Activated CD4-positive, CD25-positive, alpha-beta regulatory T cell treated with anti-CD3 and anti-CD28 coated beads, Interleukin-2, amount 50 U/mL, for 24 hours (primary cell): Measurements from ENCODE around the gene TSPYL1.

ENCODE experiments used
- ATAC-seq, 2 donors: fragments of 150-1000 bp; cut with Tn5 transposase; one replicate each; pipeline ENCODE4 v1.10.0; 2021; ENCODE audit warnings: mild to moderate bottlenecking in 1 of 2, moderate library complexity in 1 of 2

The TSPYL1 gene

DNA sequence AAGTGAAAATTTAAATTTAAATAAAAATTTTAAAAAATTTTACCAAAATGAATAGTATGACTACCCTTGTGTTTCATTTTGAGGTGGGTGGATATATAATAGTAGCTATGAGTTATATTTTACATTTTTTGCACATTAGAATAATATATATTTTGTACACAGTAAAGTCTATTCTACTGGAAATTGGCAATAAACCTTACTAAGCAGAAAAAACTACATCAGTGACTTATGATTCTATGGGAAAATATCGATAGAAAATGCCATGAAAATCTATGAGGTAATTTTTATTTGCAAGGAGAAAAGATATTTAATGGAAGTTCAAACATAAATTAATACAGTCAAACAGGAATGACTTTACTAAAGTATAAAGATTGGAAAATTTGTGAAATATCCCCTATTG lies 23.0 kb downstream of the TSPYL1 start:
- no peak for ATAC-seq

- ATAC-seq, result no peak
Observed at GRCh38 chr6:116255246-116255800, 24.4 kb downstream of the TSPYL1 start.

- ATAC-seq, result no peak
Observed at GRCh38 chr6:116254297-116255056, 25.3 kb downstream of the TSPYL1 start.

DNA sequence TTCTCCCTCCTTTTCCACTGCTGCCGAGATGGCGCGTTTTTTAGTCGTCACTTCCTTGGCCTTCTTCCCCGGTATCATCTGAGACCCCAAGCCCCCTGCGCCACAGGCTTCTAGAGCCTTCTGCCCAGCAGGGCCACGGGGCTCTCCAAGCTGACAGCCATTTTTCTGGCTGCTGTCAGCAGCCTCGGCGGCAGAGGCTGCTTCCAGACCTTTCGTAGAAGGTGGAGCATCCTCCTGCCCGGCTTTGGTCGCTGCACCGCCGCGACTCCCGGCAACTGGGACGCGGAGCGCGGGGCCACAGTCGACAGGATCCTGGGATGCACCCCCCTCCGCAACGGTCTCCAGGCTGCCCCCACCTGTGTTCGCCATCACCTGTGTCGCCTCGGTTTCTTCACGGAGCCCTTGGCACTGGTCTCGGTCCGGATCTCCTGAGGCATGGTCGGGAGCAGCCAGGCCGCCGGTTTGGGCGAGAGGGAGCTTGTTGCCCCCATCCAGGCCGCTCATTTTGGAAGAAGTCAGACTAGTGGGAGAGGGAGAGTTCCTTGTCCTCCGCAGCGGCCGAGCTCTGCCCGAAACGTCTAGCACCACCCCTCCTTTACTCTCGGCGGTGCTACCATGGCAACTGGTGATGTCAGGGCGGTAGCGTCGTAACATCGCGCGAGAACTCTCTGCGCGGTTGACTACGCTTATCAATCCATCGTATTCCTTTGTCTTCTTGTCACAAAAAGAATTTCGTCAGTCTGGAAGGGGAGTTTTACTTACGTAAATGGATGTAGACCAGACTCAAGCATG lies 26.0 kb downstream of the TSPYL1 start, which contains the start of gene TSPYL4:
TSPYL4 (minus strand) TSS at position 571 of the 792 bp plus-strand sequence; CDS start at position 504, 67 bp downstream.
- ATAC-seq, result peak; percentile 99

GRCh38 chr6:116253188-116253504 lies 26.6 kb downstream of the TSPYL1 start:
- no peak for ATAC-seq

DNA sequence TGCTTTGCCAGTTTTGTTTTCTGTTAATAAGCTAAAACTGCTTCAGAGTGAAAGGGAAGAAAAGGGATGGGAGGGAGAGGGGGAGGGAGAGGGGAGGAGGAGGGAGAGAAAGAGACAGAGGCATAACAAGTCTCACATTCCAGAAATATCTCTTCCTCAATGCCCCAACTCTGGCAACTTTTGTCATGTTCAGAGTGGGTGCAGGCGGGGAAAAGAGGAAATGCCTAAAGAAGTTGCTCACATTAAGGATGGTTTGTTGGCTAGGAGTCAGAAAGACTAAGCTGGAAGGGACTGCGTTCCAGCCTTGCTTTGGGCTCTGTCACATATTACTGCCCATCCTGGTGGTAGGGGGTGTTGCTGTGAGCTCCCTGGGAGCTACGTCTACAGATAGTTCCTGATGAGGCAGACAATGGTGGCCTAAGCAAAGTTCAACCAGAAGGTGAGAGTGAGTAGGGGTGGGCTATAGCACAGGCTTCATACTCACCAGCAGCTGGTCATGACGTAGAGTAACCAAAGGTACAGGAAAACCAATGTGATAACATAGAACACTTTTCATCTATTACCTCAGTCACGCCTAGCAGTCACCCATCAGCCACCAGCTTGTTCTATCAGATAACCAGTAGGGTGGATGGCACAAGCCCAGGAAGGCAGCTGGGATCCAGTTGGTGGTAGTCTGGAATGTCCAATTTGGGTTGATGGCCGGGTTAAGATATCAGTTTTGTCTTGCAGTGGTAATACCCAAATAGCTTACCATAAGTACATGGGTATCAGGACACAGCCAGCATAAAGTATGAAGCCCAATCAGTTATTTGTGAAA lies 28.0 kb downstream of the TSPYL1 start:
- no peak for ATAC-seq

DNA sequence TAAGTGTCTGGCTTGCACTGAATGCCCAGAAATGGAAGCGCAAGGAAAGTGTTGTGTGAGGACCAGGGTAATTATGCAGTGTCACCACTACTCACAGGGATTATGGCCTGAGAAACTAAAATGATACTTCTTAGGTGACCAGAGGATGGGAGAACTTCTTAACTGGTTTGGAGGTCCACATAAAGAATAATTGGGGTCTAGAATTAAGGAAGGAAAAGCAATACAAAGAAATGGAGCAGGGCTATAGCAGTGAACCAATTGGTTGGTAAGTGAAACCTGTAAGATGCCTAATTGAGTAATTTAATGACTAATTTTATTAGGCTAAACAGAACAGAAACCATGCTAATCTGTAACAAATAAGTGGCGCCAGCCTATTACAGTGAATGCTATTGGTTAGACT lies 31.2 kb downstream of the TSPYL1 start:
- peak in 1 of 2 donors; percentile 34 for ATAC-seq

GRCh38 chr6:116247285-116247684 lies 32.4 kb downstream of the TSPYL1 start:
- ATAC-seq, result no peak

DNA sequence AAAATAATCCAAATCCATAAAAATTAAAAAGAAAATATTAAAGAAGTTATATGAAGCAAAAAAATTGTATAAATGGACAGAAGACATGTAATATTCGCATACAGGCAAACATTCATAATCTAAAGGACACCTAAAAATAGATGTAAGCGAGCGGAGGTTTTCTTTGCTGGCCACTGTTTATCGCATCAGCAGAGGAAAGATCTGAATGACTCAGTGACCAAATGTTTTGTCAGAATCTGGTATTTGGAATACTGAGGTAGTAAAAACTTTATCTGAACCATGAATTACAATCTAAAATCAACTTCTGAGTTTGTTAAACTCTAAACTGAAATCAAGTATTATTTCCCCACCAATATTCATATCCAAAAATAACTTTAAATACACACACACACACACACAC lies 33.6 kb downstream of the TSPYL1 start:
- ATAC-seq, result no peak

GRCh38 chr6:116244284-116244683 lies 35.4 kb downstream of the TSPYL1 start:
- no peak for ATAC-seq

DNA sequence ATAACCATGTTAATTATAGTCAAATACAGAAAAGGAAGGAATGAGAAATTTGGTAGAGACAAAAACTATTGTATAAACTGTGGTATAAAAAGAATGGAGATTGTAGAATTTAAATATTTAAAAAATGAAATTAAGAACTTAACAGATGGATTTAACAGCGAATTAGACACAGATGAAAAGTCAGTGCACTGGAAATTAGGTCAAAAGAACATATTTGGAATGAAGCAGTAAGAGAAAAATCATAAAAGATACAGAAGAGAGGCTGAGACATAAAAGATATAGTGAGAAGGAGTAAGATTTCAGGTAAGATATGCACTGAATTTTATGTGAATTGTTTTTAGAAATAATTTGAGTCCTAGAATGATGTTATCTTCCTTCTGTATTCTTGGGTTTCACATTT lies 39.9 kb downstream of the TSPYL1 start:
- ATAC-seq, result no peak

GRCh38 chr6:116239256-116239655 lies 40.5 kb downstream of the TSPYL1 start:
- no peak for ATAC-seq

GRCh38 chr6:116238083-116238482 lies 41.6 kb downstream of the TSPYL1 start:
- ATAC-seq, result no peak

GRCh38 chr6:116234689-116235088 lies 45.0 kb downstream of the TSPYL1 start:
- no peak for ATAC-seq

DNA sequence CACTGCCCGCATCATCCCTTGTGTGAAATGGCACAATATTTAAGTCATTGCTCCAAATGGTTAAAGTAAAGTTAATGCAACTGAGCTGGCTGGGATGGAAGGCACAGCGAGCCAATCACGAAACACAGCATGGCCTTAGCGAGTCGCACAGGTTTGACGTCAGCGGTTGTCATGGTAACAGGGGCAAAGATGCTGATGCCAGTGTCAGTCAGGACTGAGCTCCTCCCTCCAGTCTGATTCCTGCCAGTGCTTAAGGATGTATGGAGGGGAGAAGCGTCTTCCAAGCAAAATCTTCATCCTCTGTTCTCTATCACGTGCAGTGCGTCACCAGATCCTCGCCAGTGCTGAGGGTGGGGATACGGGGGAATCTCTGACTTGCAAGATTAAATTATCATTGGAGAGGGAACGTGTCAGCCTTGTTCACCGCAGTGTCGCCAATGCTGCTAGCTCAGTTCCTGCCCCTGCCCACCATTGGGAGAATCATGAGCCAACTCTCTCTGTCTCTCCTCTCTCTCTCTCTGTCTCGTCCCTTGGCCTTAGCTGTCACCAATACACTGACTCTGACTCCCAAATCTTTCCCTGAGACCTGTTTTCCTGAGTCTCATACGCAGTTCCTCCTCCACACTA lies 50.3 kb downstream of the TSPYL1 start:
- no peak for ATAC-seq
